Natural killer cell (primary cell): ENCODE measurements around the gene RS1. TPM values are rescaled to one million over a fixed set of nuclear protein-coding genes. Genes with fewer than 3 reads are reported as not detected.

Experiments used
- ATAC-seq, 3 donors: fragments of 150-1000 bp in 2 of 3; fragments of 200-7000 bp in 1 of 3; cut with Tn5 transposase; 1 replicate in 1 of 3; 2 replicates in 2 of 3; pipeline ENCODE4 v1.10.0; 2021; ENCODE audit warnings: mild to moderate bottlenecking in 2 of 3, moderate library complexity in 2 of 3
- DNase-seq, 2 donors: peaks; one replicate each; pipeline versions ENCODE4 v3.0.0 to v3.0.0-alpha.2; 2013 to 2021; ENCODE audit warnings: mixed read lengths in 1 of 2
- H3K27ac ChIP-seq: one replicate; pipeline ENCODE4 v1.5.1; 2013; ENCODE audit warnings: mild to moderate bottlenecking, low read length
- H3K27me3 ChIP-seq: one replicate; pipeline ENCODE4 v1.6.1; 2013; ENCODE audit warnings: low read length; ENCODE audit not compliant: control insufficient read depth, insufficient read depth
- H3K36me3 ChIP-seq: one replicate; pipeline ENCODE4 v1.6.1; 2013; ENCODE audit warnings: low read length; ENCODE audit not compliant: control insufficient read depth, insufficient read depth
- H3K4me1 ChIP-seq: one replicate; pipeline ENCODE4 v1.6.1; 2013; ENCODE audit warnings: low read length; ENCODE audit not compliant: control insufficient read depth, insufficient read depth
- H3K4me3 ChIP-seq: one replicate; pipeline ENCODE4 v1.5.1; 2013; ENCODE audit warnings: low read length
- H3K9me3 ChIP-seq: one replicate; pipeline ENCODE4 v1.6.1; 2013; ENCODE audit warnings: low read length; ENCODE audit not compliant: control insufficient read depth, insufficient read depth
- H3K27ac Mint-ChIP-seq, 2 donors: one replicate each; pipeline ENCODE4 v1.8.0; 2022; ENCODE audit warnings: mild to moderate bottlenecking in 2 of 2, mixed read lengths in 2 of 2, moderate library complexity in 1 of 2
- H3K27me3 Mint-ChIP-seq, 2 donors: one replicate each; pipeline ENCODE4 v1.8.0; 2022; ENCODE audit warnings: low read depth in 2 of 2, mixed read lengths in 2 of 2
- H3K36me3 Mint-ChIP-seq: one replicate; pipeline ENCODE4 v1.8.0; 2022; ENCODE audit warnings: mixed read lengths
- H3K4me1 Mint-ChIP-seq, 2 donors: one replicate each; pipeline ENCODE4 v1.8.0; 2022; ENCODE audit warnings: mixed read lengths in 2 of 2
- H3K4me3 Mint-ChIP-seq: one replicate; pipeline ENCODE4 v1.8.0; 2022; ENCODE audit warnings: mild to moderate bottlenecking, moderate library complexity, mixed read lengths
- H3K9me3 Mint-ChIP-seq, 2 donors: one replicate each; pipeline ENCODE4 v1.8.0; 2022; ENCODE audit warnings: mixed read lengths in 2 of 2
- CTCF ChIP-seq: fragments of 200-600 bp; IDR thresholded peaks from one replicate; pipeline ENCODE4 v1.8.0; 2022; ENCODE audit warnings: antibody characterized with exemption
- WGBS: methylation state at CpG from one replicate; pipeline ENCODE4 v1.1.7; 2013; ENCODE audit warnings: missing lambda C conversion rate; ENCODE audit not compliant: insufficient coverage; 5-methylcytosine and 5-hydroxymethylcytosine counted together
- intact Hi-C: fragments of 100-400 bp; cut with micrococcal nuclease; formaldehyde crosslinking; loops from one replicate; pipeline ENCODE4 v1.14.2; 2022
- total RNA-seq, 4 donors: library from RNA; stranded (reverse); fragments of 120-200 nt in 1 of 4; gene quantifications; one replicate each; pipeline versions ENCODE4 v1.2.3 to v1.2.4, GENCODE V29; 2013 to 2022

Gene RS1
- total RNA-seq, 3 donors from 2014 or later (not counting 1 experiment from before 2014, with no cell fraction given): not detected

GRCh38 chrX:18591834-18592233 is 80.1 kb downstream of the RS1 start:
- H3K9me3 ChIP-seq: no peaks in the 10 kb centered on the region
- H3K4me3 Mint-ChIP-seq: no peak overlapping the region
- H3K27me3 ChIP-seq: no peaks in the 10 kb centered on the region
- no peaks in the 10 kb centered on the region for H3K9me3 Mint-ChIP-seq
- H3K4me1 Mint-ChIP-seq: no peaks in the 10 kb centered on the region
- no peaks in the 10 kb centered on the region for H3K4me1 ChIP-seq
- no peak overlapping the region for H3K4me3 ChIP-seq
- no peaks in the 10 kb centered on the region for H3K36me3 ChIP-seq
- intact Hi-C loops: no loop called here
- ATAC-seq (no peak), DNase-seq (no peak)
- H3K36me3 Mint-ChIP-seq: no peaks in the 10 kb centered on the region
- no peak overlapping the region for H3K27ac ChIP-seq
- H3K27ac Mint-ChIP-seq: no peak overlapping the region
- TF ChIP-seq CTCF: no peak
- 80% methylated on average over 1 of the region's 2 CpGs for WGBS
- no peaks in the 10 kb centered on the region for H3K27me3 Mint-ChIP-seq

Other genes starting within 250 kb of the RS1 start
- 1 to 10 TPM; 3.4 to 4.3 (median 3.5) TPM for gene CDKL5, start 246.5 kb downstream of the RS1 start, total RNA-seq
- gene PPEF1, start 35.5 kb upstream of the RS1 start, total RNA-seq: 1 to 10 TPM in 1 of 3 donors, under 1 TPM in 1, not detected in 1; 0.49 to 1.9 TPM